KOPT-K1 (cell line): Measurements from ENCODE around the gene FLT1.

Experiments used
- H3K27ac ChIP-seq: fragments of 200-600 bp; sonication (generic); 2 replicates; pipeline ENCODE4 v1.5.1; 2016; ENCODE audit warnings: antibody characterized with exemption, mild to moderate bottlenecking, low read depth, low read length; ENCODE audit not compliant: poor library complexity, severe bottlenecking
- H3K36me3 ChIP-seq: fragments of 200-600 bp; sonication (generic); 2 replicates; pipeline ENCODE4 v1.5.1; 2017; ENCODE audit warnings: antibody characterized with exemption, mild to moderate bottlenecking, low read length, moderate library complexity; ENCODE audit not compliant: insufficient read depth
- H3K9me3 ChIP-seq: fragments of 200-600 bp; sonication (generic); 2 replicates; pipeline ENCODE4 v1.5.1; 2017; ENCODE audit warnings: antibody characterized with exemption, low read length, mild to moderate bottlenecking; ENCODE audit not compliant: insufficient read depth, poor library complexity, severe bottlenecking

Gene FLT1

DNA sequence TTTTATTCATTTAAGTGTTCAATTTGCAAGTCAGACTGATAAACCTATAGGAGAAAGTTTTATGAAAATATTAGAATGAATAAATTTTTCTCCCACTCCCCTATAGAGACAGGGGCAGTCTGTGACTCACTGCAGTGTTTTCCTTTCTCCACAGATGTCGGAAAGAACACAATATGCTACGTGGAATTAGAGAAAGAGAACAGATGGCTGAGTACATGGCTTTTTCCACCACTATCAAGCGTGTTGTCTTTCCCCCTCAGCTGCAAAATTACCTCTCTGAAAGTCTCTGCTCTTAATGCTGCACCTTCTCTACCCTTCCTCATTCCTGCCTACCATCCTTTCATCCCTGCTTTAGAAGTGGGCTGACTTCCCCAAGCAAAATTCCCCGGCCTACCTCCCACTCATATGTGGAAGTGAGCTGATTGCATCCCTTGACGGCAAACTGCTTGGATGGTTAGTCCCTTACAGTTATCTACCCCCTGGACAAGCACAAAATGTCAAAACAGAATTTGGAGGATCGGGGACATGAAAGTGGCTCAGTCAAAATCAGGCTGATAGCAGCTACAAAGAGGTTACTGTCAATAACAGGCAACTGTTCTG lies 30.0 kb downstream of the FLT1 start:
- H3K27ac ChIP-seq = no peak overlapping the region
- no peaks in the 10 kb centered on the region for H3K9me3 ChIP-seq
- H3K36me3 ChIP-seq = peaks cover 21% of the 10 kb centered on the region

GRCh38 chr13:28463481-28463880 lies 31.4 kb downstream of the FLT1 start:
- no peak overlapping the region for H3K27ac ChIP-seq
- H3K9me3 ChIP-seq = no peaks in the 10 kb centered on the region
- peaks cover 30% of the 10 kb centered on the region for H3K36me3 ChIP-seq

DNA sequence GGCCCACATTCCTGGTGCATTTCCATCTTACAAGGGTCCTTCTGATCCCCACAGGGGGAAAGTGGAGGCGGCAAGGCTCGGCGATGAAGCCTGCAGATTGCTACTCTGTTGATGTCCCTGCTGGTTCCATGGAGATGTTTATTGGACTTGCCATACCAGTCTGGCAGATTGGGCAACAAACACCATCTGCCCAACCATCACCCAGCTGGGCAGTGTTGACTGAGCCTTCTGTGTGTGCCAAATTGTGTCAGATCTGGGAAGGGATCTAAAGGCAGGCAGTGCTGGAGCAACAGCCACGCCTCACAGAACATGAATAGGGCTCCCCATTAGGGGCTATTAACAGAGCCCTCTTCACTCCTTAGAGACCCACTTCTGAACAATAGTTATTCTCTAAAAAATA lies 35.0 kb downstream of the FLT1 start:
- Histone ChIP-seq H3K36me3 (peaks cover 26% of the 10 kb centered on the region; the same call in 1 of the 2 replicates), H3K27ac (no peak overlapping the region), H3K9me3 (no peaks in the 10 kb centered on the region)

GRCh38 chr13:28458608-28459007 lies 36.3 kb downstream of the FLT1 start:
- Histone ChIP-seq H3K9me3 (no peaks in the 10 kb centered on the region), H3K36me3 (peaks cover 21% of the 10 kb centered on the region; the same call in 1 of the 2 replicates), H3K27ac (no peak overlapping the region)

DNA sequence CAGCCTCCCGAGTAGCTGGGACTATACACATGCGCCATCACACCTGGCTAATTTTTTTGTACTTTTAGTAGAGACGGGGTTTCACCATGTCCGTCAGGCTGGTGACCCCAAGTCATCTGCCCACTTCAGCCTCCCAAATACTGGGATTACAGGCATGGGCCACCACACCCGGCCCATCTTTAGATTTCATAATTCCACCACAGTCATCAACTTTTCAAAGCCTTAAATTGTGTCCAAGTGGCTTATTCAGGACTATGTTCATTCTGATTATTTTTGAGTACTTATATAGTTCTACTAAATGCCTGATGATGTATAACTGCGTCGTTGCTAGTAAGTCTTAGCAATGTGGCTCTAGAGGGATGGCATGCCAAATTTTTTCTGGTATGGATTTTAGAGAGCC lies 36.9 kb downstream of the FLT1 start:
- Histone ChIP-seq H3K27ac (no peak overlapping the region), H3K9me3 (no peaks in the 10 kb centered on the region), H3K36me3 (peaks cover 21% of the 10 kb centered on the region; the same call in 1 of the 2 replicates)

DNA sequence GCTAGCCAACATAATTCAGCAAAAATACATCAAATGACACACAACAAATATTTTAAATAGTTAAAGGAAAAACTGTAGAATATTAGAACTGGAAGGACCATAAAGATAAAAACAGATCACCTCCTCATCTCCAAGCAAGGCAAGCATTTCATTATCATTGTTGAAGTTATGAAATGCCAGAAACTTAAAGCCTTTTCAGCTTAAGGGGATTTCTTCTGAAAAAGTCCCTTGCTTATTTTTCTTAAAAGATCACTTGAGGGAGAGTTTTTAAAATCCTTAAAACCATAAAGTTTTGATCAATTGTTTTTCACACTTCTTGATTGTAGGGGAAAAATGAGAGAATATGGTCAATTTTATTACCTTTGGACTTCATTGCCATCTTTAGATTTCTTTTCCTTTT lies 37.4 kb downstream of the FLT1 start:
- no peaks in the 10 kb centered on the region for H3K9me3 ChIP-seq
- H3K36me3 ChIP-seq = peaks cover 17% of the 10 kb centered on the region; the same call in 1 of the 2 replicates
- no peak overlapping the region for H3K27ac ChIP-seq

DNA sequence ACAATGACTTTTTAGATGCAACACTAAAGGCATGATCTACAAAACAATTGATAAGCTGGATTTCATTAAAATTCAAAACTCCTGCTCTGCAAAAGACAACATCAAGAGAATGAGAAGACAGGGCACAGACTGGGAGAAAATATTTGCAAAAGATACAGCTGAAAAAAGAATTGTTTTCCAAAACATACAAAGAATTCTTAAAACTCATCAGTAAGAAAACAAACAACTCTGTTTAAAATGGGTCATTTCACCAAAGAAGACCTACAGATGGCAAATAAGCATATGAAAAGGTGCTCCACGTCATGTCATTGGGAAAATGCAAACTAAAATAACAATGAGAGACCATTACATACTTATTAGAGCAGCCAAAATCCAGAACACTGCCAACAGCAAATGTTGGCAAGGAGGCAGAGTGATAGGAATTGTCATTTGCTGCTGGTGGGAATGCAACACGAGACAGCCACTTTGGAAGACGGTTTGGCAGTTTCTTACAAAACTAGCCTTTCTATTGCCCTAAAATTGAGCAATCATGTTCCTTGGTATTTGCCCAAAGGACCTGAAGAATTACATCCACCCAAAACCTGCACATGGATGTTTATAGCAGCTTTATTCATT lies 39.2 kb downstream of the FLT1 start:
- Histone ChIP-seq H3K9me3 (no peaks in the 10 kb centered on the region), H3K36me3 (peaks cover 16% of the 10 kb centered on the region; the same call in 1 of the 2 replicates), H3K27ac (no peak overlapping the region)

DNA sequence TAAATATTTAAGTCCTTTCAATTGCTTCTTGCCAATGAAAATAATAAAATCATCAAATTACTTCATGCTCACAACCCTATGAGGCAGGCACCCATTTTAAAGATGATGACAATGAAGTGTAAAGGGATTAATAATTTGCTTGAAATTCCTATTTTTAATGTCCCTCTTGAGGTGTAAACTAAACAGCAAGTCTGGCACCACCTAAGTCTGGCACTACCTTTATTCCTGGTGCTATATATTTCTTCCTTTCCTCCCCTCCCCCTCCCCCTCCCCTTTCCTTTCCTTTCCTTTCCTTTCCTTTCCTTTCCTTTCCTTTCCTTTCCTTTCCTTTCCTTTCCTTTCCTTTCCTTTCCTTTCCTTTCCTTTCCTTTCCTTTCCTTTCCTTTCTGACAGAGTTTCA lies 42.2 kb downstream of the FLT1 start:
- H3K36me3 ChIP-seq = peaks cover 9% of the 10 kb centered on the region; the same call in 1 of the 2 replicates

DNA sequence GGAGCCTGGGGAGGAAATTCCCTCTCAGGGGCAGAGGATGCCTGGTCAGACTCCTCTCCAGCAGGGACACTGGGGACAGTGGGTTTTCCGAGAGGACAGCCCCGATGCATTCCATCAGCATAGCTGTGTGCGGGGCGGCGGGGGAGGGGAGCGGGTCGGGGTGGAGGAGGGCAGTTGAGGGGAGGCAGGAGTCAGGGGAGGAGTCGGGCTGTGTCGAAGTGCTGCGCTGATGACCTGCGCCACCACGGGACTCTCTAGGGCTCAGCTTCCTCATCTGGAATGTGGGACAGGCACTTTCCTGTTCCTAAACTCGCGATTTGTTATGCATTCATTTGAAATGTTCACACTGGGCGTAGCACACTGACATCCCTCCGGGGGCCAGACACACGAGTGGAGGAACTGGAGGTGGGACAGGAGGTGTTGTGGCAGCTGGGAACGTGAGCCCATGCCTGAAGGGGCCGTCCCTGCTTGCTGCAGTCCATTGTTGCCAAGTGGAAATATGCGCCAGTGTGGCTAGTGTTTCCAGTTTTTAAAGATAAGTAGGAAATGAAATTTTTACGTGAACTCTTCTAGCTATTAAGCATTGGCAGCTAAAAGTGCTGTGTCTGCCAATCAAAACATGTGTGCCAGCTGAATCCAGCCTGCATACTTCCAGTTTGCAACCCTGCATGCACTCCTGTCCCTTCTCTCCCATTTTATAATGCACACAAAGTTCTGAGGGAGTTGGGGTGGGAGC lies 43.3 kb downstream of the FLT1 start:
- Histone ChIP-seq H3K27ac (no peak overlapping the region), H3K9me3 (peaks cover 17% of the 10 kb centered on the region), H3K36me3 (peaks cover 9% of the 10 kb centered on the region; the same call in 1 of the 2 replicates)

More for the DNA sequence above, 42.2 kb downstream of the FLT1 start:
- Histone ChIP-seq H3K27ac (no peak overlapping the region), H3K9me3 (peaks cover 12% of the 10 kb centered on the region)

DNA sequence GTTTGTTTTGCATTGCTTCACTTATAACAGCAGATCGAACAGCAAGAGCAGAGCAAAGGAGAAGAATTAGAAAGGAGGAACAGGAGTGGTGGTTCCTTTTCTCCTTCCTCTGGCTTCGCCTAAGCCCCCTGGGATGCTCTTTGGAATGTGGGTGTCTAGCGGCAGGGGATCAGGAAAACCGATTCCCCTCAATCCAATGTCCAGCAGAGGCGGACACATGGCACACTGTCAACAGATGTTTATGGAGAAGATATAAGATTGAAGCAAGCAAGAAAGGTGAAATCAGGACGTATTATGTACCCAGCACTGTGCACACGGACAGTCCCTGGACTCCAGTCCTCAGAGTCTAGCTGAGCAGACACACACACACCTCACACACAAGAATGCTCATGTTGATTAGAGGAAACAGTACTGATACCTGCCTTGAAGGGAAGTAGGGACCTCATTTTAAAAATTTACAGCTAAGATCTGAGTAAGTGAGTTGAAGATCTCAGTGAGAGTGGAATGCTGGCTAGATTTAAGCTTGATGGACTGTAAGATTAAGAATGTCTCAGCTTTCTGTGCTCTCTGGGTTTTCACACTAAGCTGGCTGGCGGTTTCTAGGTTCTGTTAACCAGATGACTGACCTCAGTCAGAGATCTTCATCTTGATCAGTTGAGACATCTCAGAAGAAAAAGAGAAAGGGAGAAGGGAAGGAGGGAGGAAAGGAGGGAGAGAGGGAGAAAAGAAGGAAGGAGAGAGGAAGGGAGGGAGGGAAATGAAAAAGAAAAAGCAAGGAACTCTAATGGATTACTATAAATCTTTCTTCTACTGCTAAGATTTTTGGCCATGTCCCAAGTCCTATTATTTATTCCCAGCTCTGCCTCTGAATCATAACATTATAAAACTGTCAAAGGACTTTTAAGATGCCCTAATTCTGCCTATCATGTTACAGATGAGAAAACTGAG lies 44.8 kb downstream of the FLT1 start:
- H3K36me3 ChIP-seq = peaks cover 9% of the 10 kb centered on the region; the same call in 1 of the 2 replicates
- H3K9me3 ChIP-seq = peaks cover 25% of the 10 kb centered on the region
- H3K27ac ChIP-seq = no peak overlapping the region

- peaks cover 9% of the 10 kb centered on the region; the same call in 1 of the 2 replicates for H3K36me3 ChIP-seq
Observed at GRCh38 chr13:28448651-28449358, 46.1 kb downstream of the FLT1 start.

GRCh38 chr13:28447989-28448388 lies 46.9 kb downstream of the FLT1 start:
- Histone ChIP-seq H3K36me3 (peaks cover 9% of the 10 kb centered on the region; the same call in 1 of the 2 replicates), H3K9me3 (peaks cover 25% of the 10 kb centered on the region), H3K27ac (no peak overlapping the region)

More at GRCh38 chr13:28448651-28449358, 46.1 kb downstream of the FLT1 start:
- H3K27ac ChIP-seq = no peak overlapping the region
- peaks cover 25% of the 10 kb centered on the region for H3K9me3 ChIP-seq

- H3K36me3 ChIP-seq = peaks cover 9% of the 10 kb centered on the region; the same call in 1 of the 2 replicates
- H3K27ac ChIP-seq = no peak overlapping the region
- peaks cover 25% of the 10 kb centered on the region for H3K9me3 ChIP-seq
Observed at GRCh38 chr13:28447206-28447605, 47.7 kb downstream of the FLT1 start.

- peaks cover under 1% of the 10 kb centered on the region; the same call in 1 of the 2 replicates for H3K36me3 ChIP-seq
- H3K9me3 ChIP-seq = peaks cover 22% of the 10 kb centered on the region
- peak overlapping the region; percentile 11 for H3K27ac ChIP-seq
Observed at GRCh38 chr13:28442839-28443238, 52.1 kb downstream of the FLT1 start.
